Measurements from ENCODE around the gene FAHD1. TPM values are rescaled to one million over a fixed set of nuclear protein-coding genes. Genes with fewer than 3 reads are reported as not detected.

Gene FAHD1
- total and polyA plus RNA-seq, 3 donors from 2014 or later: 20.6 to 65.8 (median 57.5) TPM

GRCh38 chr16:1791943-1792812 is 34.8 kb upstream of the FAHD1 start:
- WGBS, 2 donors: 87 to 90% methylated on average over 4 to 58 of the region's 59 CpGs
- Histone ChIP-seq H3K4me3 (no peak overlapping the region), H3K9me3 (no peaks in the 10 kb centered on the region), H3K27me3 (no peaks in the 10 kb centered on the region), H3K27ac (no peak overlapping the region), H3K36me3 (ENCODE audit: low read depth, missing control alignments) (no peaks in the 10 kb centered on the region), H3K4me1 (no peaks in the 10 kb centered on the region)
- no peak for DNase-seq
- TF ChIP-seq, protein P1, sequence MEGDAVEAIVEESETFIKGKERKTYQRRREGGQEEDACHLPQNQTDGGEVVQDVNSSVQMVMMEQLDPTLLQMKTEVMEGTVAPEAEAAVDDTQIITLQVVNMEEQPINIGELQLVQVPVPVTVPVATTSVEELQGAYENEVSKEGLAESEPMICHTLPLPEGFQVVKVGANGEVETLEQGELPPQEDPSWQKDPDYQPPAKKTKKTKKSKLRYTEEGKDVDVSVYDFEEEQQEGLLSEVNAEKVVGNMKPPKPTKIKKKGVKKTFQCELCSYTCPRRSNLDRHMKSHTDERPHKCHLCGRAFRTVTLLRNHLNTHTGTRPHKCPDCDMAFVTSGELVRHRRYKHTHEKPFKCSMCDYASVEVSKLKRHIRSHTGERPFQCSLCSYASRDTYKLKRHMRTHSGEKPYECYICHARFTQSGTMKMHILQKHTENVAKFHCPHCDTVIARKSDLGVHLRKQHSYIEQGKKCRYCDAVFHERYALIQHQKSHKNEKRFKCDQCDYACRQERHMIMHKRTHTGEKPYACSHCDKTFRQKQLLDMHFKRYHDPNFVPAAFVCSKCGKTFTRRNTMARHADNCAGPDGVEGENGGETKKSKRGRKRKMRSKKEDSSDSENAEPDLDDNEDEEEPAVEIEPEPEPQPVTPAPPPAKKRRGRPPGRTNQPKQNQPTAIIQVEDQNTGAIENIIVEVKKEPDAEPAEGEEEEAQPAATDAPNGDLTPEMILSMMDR (IDR thresholded peaks at IDR 0.05): no peak
- no peak for TF ChIP-seq POLR2A (IDR thresholded peaks at IDR 0.05)
- intact Hi-C loops (cut with DNase I; ENCODE audit: low total_unique reads): no loop called here

DNA sequence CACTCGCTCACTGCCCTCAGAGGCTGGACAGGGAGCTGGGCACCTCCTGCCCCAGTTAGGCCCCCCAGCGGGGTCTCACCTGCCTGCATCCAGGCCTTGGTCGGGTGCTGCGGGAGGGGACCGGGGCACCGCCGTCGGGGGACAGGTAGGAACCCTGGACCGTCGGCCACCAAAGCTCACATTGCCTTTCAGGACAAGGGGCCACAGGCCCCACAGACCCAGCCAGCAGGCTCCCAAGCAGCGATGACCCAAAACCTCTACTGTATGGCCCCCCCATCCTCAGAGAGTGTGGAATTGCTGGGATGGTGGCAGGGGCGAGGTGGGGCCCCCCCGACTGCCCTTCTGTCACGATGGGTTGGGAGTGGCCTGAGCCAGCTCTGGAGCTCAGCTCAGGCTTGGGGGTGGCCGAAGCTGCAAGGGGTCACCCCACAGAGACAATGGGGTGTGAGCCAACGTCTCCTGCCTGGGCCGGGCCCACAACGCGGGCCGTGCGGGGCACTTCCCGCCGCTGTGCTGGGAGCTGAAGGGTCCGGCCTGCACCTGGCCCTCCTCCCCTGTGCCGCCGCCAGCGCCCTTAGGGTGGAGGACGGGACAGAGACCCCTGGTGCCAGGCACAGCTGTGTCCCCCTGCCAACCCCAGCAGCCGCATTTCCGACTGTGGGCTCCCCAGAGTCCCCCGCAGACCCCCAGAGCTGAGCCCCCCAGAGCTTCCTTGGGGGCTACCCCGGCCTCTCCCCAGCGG is 34.0 kb upstream of the FAHD1 start:
- no peak for DNase-seq
- no peaks in the 10 kb centered on the region for H3K4me1 ChIP-seq
- no peaks in the 10 kb centered on the region for H3K9me3 ChIP-seq
- H3K27ac ChIP-seq: no peak overlapping the region
- TF ChIP-seq, protein P1 (IDR thresholded peaks at IDR 0.05): no peak
- no peak for TF ChIP-seq POLR2A (IDR thresholded peaks at IDR 0.05)
- H3K36me3 ChIP-seq (ENCODE audit: low read depth, missing control alignments): no peaks in the 10 kb centered on the region
- intact Hi-C loops (cut with DNase I; ENCODE audit: low total_unique reads): no loop called here
- WGBS, 2 donors: 87 to 91% methylated on average over 3 to 32 of the region's 33 CpGs
- H3K4me3 ChIP-seq: no peak overlapping the region
- H3K27me3 ChIP-seq: no peaks in the 10 kb centered on the region

GRCh38 chr16:1793578-1794220 is 33.3 kb upstream of the FAHD1 start, which contains the start of gene IGFALS:
TSS of gene IGFALS (minus strand) at chr16:1793705. CDS start at chr16:1793652, 53 bp downstream.
- Histone ChIP-seq H3K27ac (no peak within 1 kb of the TSS), H3K27me3 (no peaks in the 10 kb centered on the region), H3K36me3 (ENCODE audit: low read depth, missing control alignments) (no peaks in the 10 kb centered on the region), H3K4me1 (no peaks in the 10 kb centered on the region), H3K4me3 (no peak within 1 kb of the TSS), H3K9me3 (no peaks in the 10 kb centered on the region)
- intact Hi-C loops (cut with DNase I; ENCODE audit: low total_unique reads): no loop called here
- TF ChIP-seq, protein P1 (IDR thresholded peaks at IDR 0.05): no peak
- TF ChIP-seq POLR2A (IDR thresholded peaks at IDR 0.05): no peak
- no peak for DNase-seq
- 57% methylated on average over 25 of the region's 28 CpGs; no CpG with 5 or more reads in 1 of the 2 donors for WGBS, 2 donors

GRCh38 chr16:1794221-1794871 is 32.7 kb upstream of the FAHD1 start:
- no peaks in the 10 kb centered on the region for H3K27me3 ChIP-seq
- intact Hi-C loops (cut with DNase I; ENCODE audit: low total_unique reads): no loop called here
- TF ChIP-seq, protein P1 (IDR thresholded peaks at IDR 0.05): no peak
- no peak for TF ChIP-seq POLR2A (IDR thresholded peaks at IDR 0.05)
- no peaks in the 10 kb centered on the region for H3K36me3 ChIP-seq (ENCODE audit: low read depth, missing control alignments)
- no peak overlapping the region for H3K4me3 ChIP-seq
- no peaks in the 10 kb centered on the region for H3K9me3 ChIP-seq
- DNase-seq: no peak
- no peak overlapping the region for H3K27ac ChIP-seq
- WGBS, 2 donors: 55 to 69% methylated on average over 9 to 18 of the region's 18 CpGs
- H3K4me1 ChIP-seq: no peaks in the 10 kb centered on the region
